Loucy (cell line): ENCODE measurements around the gene CASP8.

Experiments
- H2AFZ ChIP-seq: fragments of 200-600 bp; sonication (generic); 2 replicates; pipeline ENCODE4 v1.6.0; 2016; ENCODE audit warnings: antibody characterized with exemption, mild to moderate bottlenecking, low read length, moderate library complexity
- H3F3A ChIP-seq: fragments of 200-600 bp; 2 replicates; pipeline ENCODE4 v1.6.0; 2016; ENCODE audit warnings: antibody characterized with exemption, low read depth, mild to moderate bottlenecking
- H3K27me3 ChIP-seq: fragments of 200-600 bp; sonication (generic); 2 replicates; pipeline ENCODE4 v1.6.1; 2014; ENCODE audit warnings: low read length, mild to moderate bottlenecking; ENCODE audit not compliant: insufficient read depth, poor library complexity, severe bottlenecking
- H3K36me3 ChIP-seq: fragments of 200-600 bp; sonication (generic); 2 replicates; pipeline ENCODE4 v1.6.1; 2016; ENCODE audit warnings: low read length; ENCODE audit not compliant: insufficient read depth
- H3K4me1 ChIP-seq: fragments of 200-600 bp; sonication (generic); 2 replicates; pipeline ENCODE4 v1.5.1; 2014; ENCODE audit warnings: low read length, mild to moderate bottlenecking; ENCODE audit not compliant: insufficient read depth, poor library complexity, severe bottlenecking
- H3K4me2 ChIP-seq: fragments of 200-600 bp; sonication (generic); 2 replicates; pipeline ENCODE4 v1.6.0; 2014; ENCODE audit warnings: antibody characterized with exemption, low read length, low read depth, mild to moderate bottlenecking; ENCODE audit not compliant: poor library complexity, severe bottlenecking
- H3K4me3 ChIP-seq: fragments of 200-600 bp; sonication (generic); 2 replicates; pipeline ENCODE4 v1.5.1; 2014; ENCODE audit warnings: low read length, mild to moderate bottlenecking, mixed read lengths; ENCODE audit not compliant: poor library complexity, severe bottlenecking
- H3K79me2 ChIP-seq: fragments of 200-600 bp; sonication (generic); 2 replicates; pipeline ENCODE4 v1.6.1; 2014; ENCODE audit warnings: low read length; ENCODE audit not compliant: insufficient read depth
- H3K9ac ChIP-seq: fragments of 200-600 bp; sonication (generic); 2 replicates; pipeline ENCODE4 v1.6.0; 2014; ENCODE audit warnings: mild to moderate bottlenecking, low read depth, low read length, moderate library complexity; ENCODE audit not compliant: poor library complexity, severe bottlenecking
- H3K9me2 ChIP-seq: fragments of 200-600 bp; sonication (generic); replicated peaks from 2 replicates; pipeline ENCODE4 v1.6.1; 2016; ENCODE audit warnings: low read depth, low read length, mixed read lengths
- H3K9me3 ChIP-seq: fragments of 200-600 bp; sonication (generic); 2 replicates; pipeline ENCODE4 v1.6.1; 2014; ENCODE audit warnings: mild to moderate bottlenecking, antibody characterized with exemption, low read length, low read depth; ENCODE audit not compliant: insufficient read depth
- H4K20me1 ChIP-seq: fragments of 200-600 bp; sonication (generic); 2 replicates; pipeline ENCODE4 v1.6.0; 2014; ENCODE audit warnings: antibody characterized with exemption, low read length, mild to moderate bottlenecking; ENCODE audit not compliant: insufficient read depth, poor library complexity, severe bottlenecking
- CTCF ChIP-seq: fragments of 200-600 bp; sonication (generic); conservative IDR thresholded peaks from 2 replicates; pipeline ENCODE4 v1.5.1; 2014; ENCODE audit warnings: mild to moderate bottlenecking, antibody characterized with exemption, low read length
- EZH2phosphoT487 ChIP-seq: fragments of 200-600 bp; IDR thresholded peaks from 2 replicates; pipeline ENCODE4 v1.6.1; 2018; ENCODE audit warnings: antibody characterized with exemption, mild to moderate bottlenecking, moderate library complexity, borderline replicate concordance

The CASP8 gene

GRCh38 chr2:201320701-201321100 is 60.4 kb downstream of the CASP8 start:
- H4K20me1 ChIP-seq, result no peaks in the 10 kb centered on the region
- no peaks in the 10 kb centered on the region for H3K27me3 ChIP-seq
- no peaks in the 10 kb centered on the region for H3K36me3 ChIP-seq
- TF ChIP-seq EZH2phosphoT487, result no peak
- TF ChIP-seq CTCF, result no peak
- H3K4me1 ChIP-seq, result no peaks in the 10 kb centered on the region
- H3K4me3 ChIP-seq, result no peak overlapping the region
- H3K4me2 ChIP-seq, result no peak overlapping the region
- H3K9me3 ChIP-seq, result peaks cover 9% of the 10 kb centered on the region; the same call in 1 of the 2 replicates
- H3K9me2 ChIP-seq, result no peaks in the 10 kb centered on the region
- H3F3A ChIP-seq, result no peaks in the 10 kb centered on the region
- no peaks in the 10 kb centered on the region for H3K79me2 ChIP-seq
- H3K9ac ChIP-seq, result no peak overlapping the region
- no peak overlapping the region for H2AFZ ChIP-seq

GRCh38 chr2:201322772-201323171 is 62.4 kb downstream of the CASP8 start:
- Histone ChIP-seq H2AFZ (no peak overlapping the region), H3K9ac (no peak overlapping the region), H3K9me3 (peaks cover 9% of the 10 kb centered on the region; the same call in 1 of the 2 replicates), H3F3A (no peaks in the 10 kb centered on the region), H4K20me1 (no peaks in the 10 kb centered on the region), H3K4me2 (no peak overlapping the region), H3K4me3 (no peak overlapping the region), H3K9me2 (no peaks in the 10 kb centered on the region), H3K4me1 (no peaks in the 10 kb centered on the region), H3K79me2 (no peaks in the 10 kb centered on the region), H3K36me3 (no peaks in the 10 kb centered on the region), H3K27me3 (no peaks in the 10 kb centered on the region)
- TF ChIP-seq CTCF, result no peak
- TF ChIP-seq EZH2phosphoT487, result no peak

GRCh38 chr2:201327678-201328077 is 67.3 kb downstream of the CASP8 start:
- Histone ChIP-seq H3K9me2 (no peaks in the 10 kb centered on the region), H3K4me1 (no peaks in the 10 kb centered on the region), H3K4me3 (no peak overlapping the region), H4K20me1 (no peaks in the 10 kb centered on the region), H3K27me3 (no peaks in the 10 kb centered on the region), H3K9ac (no peak overlapping the region), H3K36me3 (no peaks in the 10 kb centered on the region), H2AFZ (no peak overlapping the region), H3K9me3 (0 out of 2 replicates have a peak, but pooled peaks cover 9% of the 10 kb centered on the region), H3K4me2 (no peak overlapping the region), H3F3A (no peaks in the 10 kb centered on the region), H3K79me2 (no peaks in the 10 kb centered on the region)
- TF ChIP-seq EZH2phosphoT487 (no peak), CTCF (no peak)
